Measurements from ENCODE around the gene AKR7A3. TPM values are rescaled to one million over a fixed set of nuclear protein-coding genes. Genes with fewer than 3 reads are reported as not detected.
"Not testable (repeated sequence)": the region's sequence is repeated elsewhere in the genome, so short reads cannot be mapped to it uniquely, and the experiment has no call there.

AKR7A3 gene
- 2.1 and 2.7 TPM in 2 replicates for total RNA-seq
- long read RNA-seq, partial matches to known transcripts: 0 of 2 reads
- long read RNA-seq, other reads (novel, unspliced or antisense): 1 of 2 reads

GRCh38 chr1:19288324-19289241, at the start of gene AKR7A3:
TSS of gene AKR7A3 (minus strand) at chr1:19288770. CDS start at chr1:19288709, 61 bp downstream.
- not testable (repeated sequence) for H3K4me1 Mint-ChIP-seq (ENCODE audit: low read depth); DNase-seq (ENCODE audit: low spot score, unreplicated experiment); H3K9me3 Mint-ChIP-seq (ENCODE audit: low read depth)
- Mint-ChIP-seq H3K36me3 (ENCODE audit: insufficient read depth) (peaks cover 12% of the 10 kb centered on the region), H3K27me3 (peaks cover 26% of the 10 kb centered on the region), H3K4me3 (ENCODE audit: low read depth) (peak within 1 kb of the TSS; percentile 53), H3K27ac (peak within 1 kb of the TSS; percentile 33)

DNA sequence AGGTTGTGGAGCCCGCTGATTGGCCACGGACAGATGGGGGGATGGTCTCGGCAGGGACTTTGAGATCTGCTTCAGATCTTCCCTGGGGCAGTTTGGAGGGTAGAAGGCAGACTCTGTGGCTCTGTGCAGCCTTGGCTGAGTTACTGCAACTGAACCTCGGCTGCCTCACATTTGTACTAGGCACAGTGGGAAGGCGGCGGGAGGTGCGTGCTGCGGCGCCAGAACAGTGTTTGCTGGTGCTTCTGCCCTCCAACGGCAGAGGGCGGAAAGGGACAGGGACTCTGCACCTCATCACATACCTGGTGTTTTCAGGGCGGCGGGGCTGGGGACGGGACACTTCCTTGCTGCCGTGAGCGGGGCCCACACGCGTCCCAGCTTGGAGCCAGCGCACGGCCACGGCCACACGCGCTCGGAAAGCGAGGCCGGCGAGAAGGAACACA, 49.8 kb upstream of the AKR7A3 start:
- H3K36me3 Mint-ChIP-seq (ENCODE audit: insufficient read depth): peaks cover 12% of the 10 kb centered on the region
- peak; percentile 39 for DNase-seq (ENCODE audit: low spot score, unreplicated experiment)
- H3K27ac Mint-ChIP-seq: peak overlapping the region; percentile 77
- no peaks in the 10 kb centered on the region for H3K27me3 Mint-ChIP-seq
- H3K9me3 Mint-ChIP-seq (ENCODE audit: low read depth): no peaks in the 10 kb centered on the region
- TF ChIP-seq CTCF (IDR thresholded peaks at IDR 0.05; ENCODE audit: unreplicated experiment): peak; percentile 64
- H3K4me3 Mint-ChIP-seq (ENCODE audit: low read depth): no peak overlapping the region
- peaks cover 2% of the 10 kb centered on the region for H3K4me1 Mint-ChIP-seq (ENCODE audit: low read depth)

DNA sequence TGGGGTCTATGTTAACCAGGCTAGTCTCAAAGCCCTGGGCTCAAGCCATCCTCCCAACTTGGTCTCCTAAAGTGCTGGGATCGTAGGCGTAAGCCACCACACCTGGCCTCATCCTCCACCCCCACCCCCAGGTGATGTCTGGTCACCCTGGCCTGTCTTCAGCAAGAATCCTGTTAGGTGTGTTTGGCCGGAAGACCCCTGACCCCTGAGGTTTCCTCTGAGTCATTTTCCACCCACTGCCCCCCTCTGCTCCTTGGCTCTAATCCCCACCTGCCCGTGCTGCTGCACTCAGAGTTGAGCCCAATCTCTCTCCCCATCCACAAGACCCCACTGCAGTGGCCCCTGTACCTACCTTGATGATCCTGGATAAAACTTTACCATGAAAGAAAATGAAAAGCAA, 48.7 kb upstream of the AKR7A3 start:
- TF ChIP-seq CTCF (IDR thresholded peaks at IDR 0.05; ENCODE audit: unreplicated experiment): no peak
- Mint-ChIP-seq H3K9me3 (ENCODE audit: low read depth) (no peaks in the 10 kb centered on the region), H3K4me1 (ENCODE audit: low read depth) (peaks cover 2% of the 10 kb centered on the region), H3K27ac (peak overlapping the region; percentile 60), H3K27me3 (no peaks in the 10 kb centered on the region), H3K4me3 (ENCODE audit: low read depth) (no peak overlapping the region), H3K36me3 (ENCODE audit: insufficient read depth) (peaks cover 9% of the 10 kb centered on the region)
- DNase-seq (ENCODE audit: low spot score, unreplicated experiment): no peak

DNA sequence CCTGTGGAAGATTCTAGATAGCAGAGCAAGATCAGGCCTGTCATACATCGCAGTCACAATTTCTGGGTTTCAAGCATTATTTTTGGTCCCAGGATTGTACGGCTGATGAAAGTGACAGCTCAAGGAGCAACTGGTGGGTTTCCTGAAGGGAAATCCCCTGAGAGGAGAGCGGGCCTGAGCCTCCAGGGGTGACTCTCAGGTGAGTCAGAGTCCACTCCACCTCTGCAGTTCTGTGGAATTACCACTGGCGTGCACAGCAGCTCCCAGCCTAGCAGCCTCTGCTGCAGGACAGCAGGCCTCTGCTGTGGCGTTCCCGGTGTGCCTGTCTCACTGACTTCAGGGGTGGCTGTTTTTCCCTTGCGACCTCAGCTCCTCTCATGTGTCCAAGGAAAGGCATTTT, 48.0 kb upstream of the AKR7A3 start:
- Mint-ChIP-seq H3K36me3 (ENCODE audit: insufficient read depth) (peaks cover 9% of the 10 kb centered on the region), H3K27me3 (no peaks in the 10 kb centered on the region), H3K9me3 (ENCODE audit: low read depth) (no peaks in the 10 kb centered on the region), H3K4me1 (ENCODE audit: low read depth) (peaks cover 2% of the 10 kb centered on the region), H3K4me3 (ENCODE audit: low read depth) (no peak overlapping the region), H3K27ac (peak overlapping the region; percentile 24)
- no peak for DNase-seq (ENCODE audit: low spot score, unreplicated experiment)
- no peak for TF ChIP-seq CTCF (IDR thresholded peaks at IDR 0.05; ENCODE audit: unreplicated experiment)

- H3K4me3 Mint-ChIP-seq (ENCODE audit: low read depth): no peak overlapping the region
- no peak for TF ChIP-seq CTCF (IDR thresholded peaks at IDR 0.05; ENCODE audit: unreplicated experiment)
- no peaks in the 10 kb centered on the region for H3K27me3 Mint-ChIP-seq
- peaks cover 2% of the 10 kb centered on the region for H3K36me3 Mint-ChIP-seq (ENCODE audit: insufficient read depth)
- no peaks in the 10 kb centered on the region for H3K9me3 Mint-ChIP-seq (ENCODE audit: low read depth)
- no peaks in the 10 kb centered on the region for H3K4me1 Mint-ChIP-seq (ENCODE audit: low read depth)
- no peak overlapping the region for H3K27ac Mint-ChIP-seq
- no peak for DNase-seq (ENCODE audit: low spot score, unreplicated experiment)
These were observed 45.2 kb upstream of the AKR7A3 start for GRCh38 chr1:19333587-19334354.

Measured in progenitor cell of endocrine pancreas (in vitro differentiated cells).